NCI-H1930 (cell line): ENCODE data around the gene COBLL1.
"Not testable (repeated sequence)": the region's sequence is repeated elsewhere in the genome, so short reads cannot be mapped to it uniquely, and the experiment has no call there.

ENCODE experiments used
- DNase-seq, 2 experiments: peaks; one replicate each; lab custom pipeline; 2025; lab: John Stamatoyannopoulos, UW

COBLL1 gene

GRCh38 chr2:164710837-164711765 is 130.5 kb downstream of the COBLL1 start:
- DNase-seq: no peak

GRCh38 chr2:164710252-164710836 is 131.3 kb downstream of the COBLL1 start:
- not testable (repeated sequence) for DNase-seq

- no peak for DNase-seq
These were observed 135.1 kb downstream of the COBLL1 start for GRCh38 chr2:164706522-164706921.

- DNase-seq: no peak
These were observed 136.0 kb downstream of the COBLL1 start for GRCh38 chr2:164705412-164706167.

- DNase-seq: no peak
These were observed 137.5 kb downstream of the COBLL1 start for GRCh38 chr2:164703915-164704706.

GRCh38 chr2:164701565-164701964 is 140.1 kb downstream of the COBLL1 start:
- DNase-seq: no peak

- DNase-seq: no peak
These were observed 141.2 kb downstream of the COBLL1 start for GRCh38 chr2:164700390-164700789.

- DNase-seq: peak in 1 of 2 experiments; percentile 10
These were observed 143.7 kb downstream of the COBLL1 start for GRCh38 chr2:164697688-164698461.

GRCh38 chr2:164696634-164697033 is 145.0 kb downstream of the COBLL1 start:
- DNase-seq: no peak

GRCh38 chr2:164694275-164694695 is 147.3 kb downstream of the COBLL1 start:
- DNase-seq: no peak

- no peak for DNase-seq
These were observed 147.8 kb downstream of the COBLL1 start for GRCh38 chr2:164693834-164694233.

GRCh38 chr2:164693390-164693789 is 148.2 kb downstream of the COBLL1 start:
- no peak for DNase-seq

GRCh38 chr2:164692958-164693357 is 148.7 kb downstream of the COBLL1 start:
- no peak for DNase-seq

- DNase-seq: no peak
These were observed 149.5 kb downstream of the COBLL1 start for GRCh38 chr2:164692114-164692513.

GRCh38 chr2:164691346-164691887 is 150.2 kb downstream of the COBLL1 start:
- DNase-seq: no peak

- no peak for DNase-seq
These were observed 151.3 kb downstream of the COBLL1 start for GRCh38 chr2:164690361-164690760.

GRCh38 chr2:164688896-164689419 is 152.7 kb downstream of the COBLL1 start:
- no peak for DNase-seq

GRCh38 chr2:164681009-164681408 is 160.6 kb downstream of the COBLL1 start:
- no peak for DNase-seq

- DNase-seq: no peak
These were observed 162.9 kb downstream of the COBLL1 start for GRCh38 chr2:164678631-164679149.

GRCh38 chr2:164677733-164678132 is 163.9 kb downstream of the COBLL1 start:
- DNase-seq: no peak
